Peyer's patch (tissue), 4 donors: Measurements from ENCODE around the gene CHST8.

ENCODE experiments used
- POLR2A ChIP-seq, 2 donors: fragments of 450-650 bp; IDR thresholded peaks; one replicate each; pipeline ENCODE4 v1.5.1; 2017; ENCODE audit warnings: antibody characterized with exemption in 2 of 2, mild to moderate bottlenecking in 2 of 2, moderate library complexity in 2 of 2
- TF ChIP-seq, protein P1 (sequence below), 6 experiments: fragments of 450-650 bp in 4 of 6; fragments of 200-600 bp in 2 of 6; sonication (generic) in 1 of 6; IDR thresholded peaks; one replicate each; pipeline ENCODE4 v1.5.1; 2017 to 2019; ENCODE audit warnings: antibody characterized with exemption in 6 of 6, mild to moderate bottlenecking in 3 of 6, moderate library complexity in 1 of 6

DNA sequence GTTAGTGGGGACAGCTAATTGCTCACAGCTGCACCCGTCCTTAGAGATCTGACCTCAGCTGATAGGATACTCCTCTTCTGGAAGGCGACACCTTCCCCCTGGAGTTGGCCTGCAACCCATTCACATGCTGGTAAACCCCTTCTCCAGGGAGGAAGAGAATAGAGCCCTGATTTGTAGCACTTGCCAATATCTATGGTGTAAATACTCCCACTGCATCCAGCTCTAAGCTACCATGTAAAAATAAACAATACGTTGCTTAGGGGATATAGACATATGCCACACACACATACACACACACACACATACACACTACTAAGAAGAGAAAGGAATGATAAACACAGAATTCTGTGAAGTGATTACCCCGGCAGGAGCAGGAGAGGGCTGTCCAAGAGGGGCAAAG lies 125.5 kb downstream of the CHST8 start:
- TF ChIP-seq, protein P1, sequence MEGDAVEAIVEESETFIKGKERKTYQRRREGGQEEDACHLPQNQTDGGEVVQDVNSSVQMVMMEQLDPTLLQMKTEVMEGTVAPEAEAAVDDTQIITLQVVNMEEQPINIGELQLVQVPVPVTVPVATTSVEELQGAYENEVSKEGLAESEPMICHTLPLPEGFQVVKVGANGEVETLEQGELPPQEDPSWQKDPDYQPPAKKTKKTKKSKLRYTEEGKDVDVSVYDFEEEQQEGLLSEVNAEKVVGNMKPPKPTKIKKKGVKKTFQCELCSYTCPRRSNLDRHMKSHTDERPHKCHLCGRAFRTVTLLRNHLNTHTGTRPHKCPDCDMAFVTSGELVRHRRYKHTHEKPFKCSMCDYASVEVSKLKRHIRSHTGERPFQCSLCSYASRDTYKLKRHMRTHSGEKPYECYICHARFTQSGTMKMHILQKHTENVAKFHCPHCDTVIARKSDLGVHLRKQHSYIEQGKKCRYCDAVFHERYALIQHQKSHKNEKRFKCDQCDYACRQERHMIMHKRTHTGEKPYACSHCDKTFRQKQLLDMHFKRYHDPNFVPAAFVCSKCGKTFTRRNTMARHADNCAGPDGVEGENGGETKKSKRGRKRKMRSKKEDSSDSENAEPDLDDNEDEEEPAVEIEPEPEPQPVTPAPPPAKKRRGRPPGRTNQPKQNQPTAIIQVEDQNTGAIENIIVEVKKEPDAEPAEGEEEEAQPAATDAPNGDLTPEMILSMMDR (IDR thresholded peaks at IDR 0.05), result no peak
- no peak for TF ChIP-seq POLR2A (IDR thresholded peaks at IDR 0.05)
